Thoracic aorta endothelial cell (primary cell): ENCODE data around the gene THYN1. TPM values are rescaled to one million over a fixed set of nuclear protein-coding genes. Genes with fewer than 3 reads are reported as not detected.

Experiments used
- total RNA-seq: library from RNA; depleted of rRNA; stranded (reverse); fragments of >200 nt; gene quantifications from 2 replicates; pipeline ENCODE4 v1.2.3, GENCODE V29; 2012

Gene THYN1
- 45.1 and 49.8 TPM in 2 replicates for total RNA-seq

GRCh38 chr11:134253188-134253993, at the start of gene THYN1, which contains the start of gene ACAD8:
Gene THYN1, minus strand, starts transcription at chr11:134253352. Its CDS starts 470 bp downstream, at chr11:134252882.
Gene ACAD8, plus strand, starts transcription at chr11:134253568. Its CDS starts 33 bp downstream, at chr11:134253601.

GRCh38 chr11:134275534-134276395, 22.6 kb upstream of the THYN1 start, which contains the start of gene GLB1L3:
Gene GLB1L3, plus strand, starts transcription at chr11:134276379. Its CDS starts 362 bp downstream, at chr11:134276741.

GRCh38 chr11:134223836-134224709, 29.1 kb downstream of the THYN1 start, which contains the start of the genes NCAPD3 and VPS26B:
Gene NCAPD3, minus strand, starts transcription at chr11:134223967. Its CDS starts 41 bp downstream, at chr11:134223926.
Gene VPS26B, plus strand, starts transcription at chr11:134224671. Its CDS starts 452 bp downstream, at chr11:134225123.

Other genes starting within 250 kb of the THYN1 start
- 126 and 148 TPM in 2 replicates for gene JAM3, start 184.3 kb downstream of the THYN1 start, total RNA-seq
- 42.2 and 60.2 TPM in 2 replicates for gene NCAPD3, start 29.4 kb downstream of the THYN1 start, total RNA-seq
- gene VPS26B, start 28.7 kb downstream of the THYN1 start, total RNA-seq, result 44.1 and 48.5 TPM in 2 replicates
- gene ACAD8, start 216 bp upstream of the THYN1 start, total RNA-seq, result 17.7 and 17.9 TPM in 2 replicates
- not detected in 2 replicates for gene GLB1L3, start 23.0 kb upstream of the THYN1 start, total RNA-seq
- 0.27 and 0.93 TPM in 2 replicates for gene GLB1L2, start 78.6 kb upstream of the THYN1 start, total RNA-seq
- 0.07 TPM in 1 of 2 replicates, not detected in the other for gene B3GAT1, start 158.9 kb upstream of the THYN1 start, total RNA-seq